ENCODE data around the gene CLCN7. TPM values are rescaled to one million over a fixed set of nuclear protein-coding genes. Genes with fewer than 3 reads are reported as not detected.

CLCN7 gene
- total RNA-seq, 1 donor from 2014 or later = 53.2 TPM

DNA sequence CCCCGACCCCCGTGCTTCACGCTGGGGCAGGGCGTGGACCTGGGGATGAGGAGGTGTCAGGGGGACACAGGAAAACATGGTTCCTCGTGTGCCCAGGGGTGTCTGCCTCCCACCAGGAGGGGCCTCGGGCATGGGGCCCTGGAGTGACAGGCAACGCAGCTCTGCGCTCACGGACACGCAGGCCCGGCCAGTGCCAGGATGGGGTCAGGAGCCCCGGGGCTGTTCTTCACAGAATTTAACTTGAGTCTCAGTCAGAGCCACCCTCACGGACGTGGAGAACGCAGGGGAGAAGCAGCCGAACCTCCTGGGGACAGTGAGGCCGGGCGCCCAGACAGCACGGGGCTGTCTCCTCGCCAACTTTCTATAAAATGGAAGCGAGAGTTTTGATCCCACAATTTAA is 77.0 kb downstream of the CLCN7 start:
- intact Hi-C loops (cut with micrococcal nuclease) = no loop called here
- ATAC-seq (no peak), DNase-seq (no peak)

DNA sequence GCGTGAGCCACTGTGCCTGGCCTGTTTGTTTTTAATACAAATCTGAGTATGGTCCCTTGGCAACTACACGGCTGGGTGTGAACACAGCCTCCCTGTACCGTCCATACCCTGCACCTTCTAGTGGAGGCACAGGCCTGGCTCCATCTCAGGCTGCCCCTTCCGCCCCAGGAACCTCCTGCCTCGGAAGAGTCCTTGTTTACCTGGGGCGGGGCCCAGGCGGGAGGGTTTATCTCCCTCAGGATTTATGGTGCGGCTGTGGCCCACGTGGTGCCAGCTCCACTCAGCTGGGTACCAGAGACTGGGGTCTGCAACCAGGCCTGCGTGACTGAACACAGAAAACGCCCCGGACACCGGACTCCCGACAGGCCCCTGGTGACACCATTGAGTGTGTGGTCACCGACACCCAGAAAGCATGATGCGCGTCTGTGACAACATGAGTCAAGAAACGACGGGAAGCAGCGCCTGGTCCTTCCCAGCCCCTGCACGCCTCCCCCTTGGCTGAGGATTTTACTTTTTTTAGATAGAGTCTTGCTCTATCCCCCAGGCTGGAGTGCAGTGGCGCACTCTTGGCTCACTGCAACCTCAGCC is 79.3 kb downstream of the CLCN7 start:
- DNase-seq = no peak
- ATAC-seq = no peak
- intact Hi-C loops (cut with micrococcal nuclease) = no loop called here

Other genes starting within 250 kb of the CLCN7 start
- not detected for gene TPSG1, start 249.8 kb downstream of the CLCN7 start, total RNA-seq
- gene TPSB2, start 244.8 kb downstream of the CLCN7 start, total RNA-seq = 7.3 TPM
- gene TPSAB1, start 234.3 kb downstream of the CLCN7 start, total RNA-seq = 4.3 TPM
- 0.50 TPM for gene TPSD1, start 219.0 kb downstream of the CLCN7 start, total RNA-seq
- gene UBE2I, start 165.4 kb downstream of the CLCN7 start, total RNA-seq = 93.8 TPM
- 5.2 TPM for gene BAIAP3, start 141.4 kb downstream of the CLCN7 start, total RNA-seq
- gene TSR3, start 123.2 kb downstream of the CLCN7 start, total RNA-seq = 55.9 TPM
- gene GNPTG, start 123.1 kb downstream of the CLCN7 start, total RNA-seq = 37.6 TPM
- 16.4 TPM for gene UNKL, start 60.3 kb downstream of the CLCN7 start, total RNA-seq
- gene UQCC4, start 54.3 kb downstream of the CLCN7 start, total RNA-seq = 13.3 TPM
- 0.27 TPM for gene PERCC1, start 44.0 kb downstream of the CLCN7 start, total RNA-seq
- gene CCDC154, start 30.5 kb downstream of the CLCN7 start, total RNA-seq = 1.6 TPM
- not detected for gene PTX4, start 13.9 kb upstream of the CLCN7 start, total RNA-seq
- 21.6 TPM for gene TELO2, start 18.3 kb upstream of the CLCN7 start, total RNA-seq
- gene TMEM204, start 58.6 kb upstream of the CLCN7 start, total RNA-seq = 28.8 TPM
- 7.5 TPM for gene IFT140, start 137.0 kb upstream of the CLCN7 start, total RNA-seq
- gene CRAMP1, start 137.3 kb upstream of the CLCN7 start, total RNA-seq = 11.3 TPM
- 41.6 TPM for gene JPT2, start 203.3 kb upstream of the CLCN7 start, total RNA-seq
- gene MAPK8IP3, start 231.2 kb upstream of the CLCN7 start, total RNA-seq = 80.3 TPM

All from left ventricle myocardium superior (tissue), 1 donor.